ENCODE results near the gene RCSD1. TPM values are rescaled to one million over a fixed set of nuclear protein-coding genes. Genes with fewer than 3 reads are reported as not detected.
A peak's percentile ranks its signal among the peaks of the same experiment; 100 is the strongest.

RCSD1 gene, protein sequence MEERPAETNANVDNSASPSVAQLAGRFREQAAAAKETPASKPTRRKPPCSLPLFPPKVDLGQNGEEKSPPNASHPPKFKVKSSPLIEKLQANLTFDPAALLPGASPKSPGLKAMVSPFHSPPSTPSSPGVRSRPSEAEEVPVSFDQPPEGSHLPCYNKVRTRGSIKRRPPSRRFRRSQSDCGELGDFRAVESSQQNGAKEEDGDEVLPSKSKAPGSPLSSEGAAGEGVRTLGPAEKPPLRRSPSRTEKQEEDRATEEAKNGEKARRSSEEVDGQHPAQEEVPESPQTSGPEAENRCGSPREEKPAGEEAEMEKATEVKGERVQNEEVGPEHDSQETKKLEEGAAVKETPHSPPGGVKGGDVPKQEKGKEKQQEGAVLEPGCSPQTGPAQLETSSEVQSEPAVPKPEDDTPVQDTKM
- 50.6 and 59.2 TPM in 2 replicates for total RNA-seq (2013; cell fraction: nucleolus; rRNA removed)
- 64.2 and 65.7 TPM in 2 replicates for total RNA-seq (2014; rRNA removed)
- total RNA-seq (2014; rRNA removed; fragmentation: Illumina TruSeq; extraction: Trizol): 73.6 and 76.7 TPM in 2 replicates
- 77.4 and 78.3 TPM in 2 replicates for total RNA-seq (2021)
- polyA plus RNA-seq (2011; ENCODE audit: low read depth): 42.5 TPM
- 54.8 and 59.3 TPM in 2 replicates for polyA plus RNA-seq (2011; rRNA removed)
- 37.4 and 40.7 TPM in 2 replicates for polyA plus RNA-seq (2011; cell fraction: cytosol; rRNA removed)
- 21.2 and 25.8 TPM in 2 replicates for polyA plus RNA-seq (2011; cell fraction: nucleus; rRNA removed)
- polyA plus RNA-seq (2012): 62.9 and 72.8 TPM in 2 replicates
- 56.8 and 71.5 TPM in 2 replicates for polyA plus RNA-seq (2014; fragmentation: Illumina TruSeq; extraction: Trizol)
- 10 to 100 TPM; 11.4 to 18.9 TPM for polyA plus RNA-seq (2014; fragmentation: Nextera tagmentation; extraction: Ambion mirVana)
- polyA plus RNA-seq (2014; rRNA removed): 69.6 and 71.7 TPM in 2 replicates
- polyA plus RNA-seq (2016; fragmentation: Nextera tagmentation; extraction: Ambion mirVana): 10 to 100 TPM; 74.6 to 75.7 TPM
- 45.6 and 53.5 TPM in 2 replicates for polyA minus RNA-seq (2011; rRNA and poly(A)+ RNA removed)
- 19.9 and 20.6 TPM in 2 replicates for polyA minus RNA-seq (2011; cell fraction: cytosol; rRNA and poly(A)+ RNA removed)
- 12.7 and 26.7 TPM in 2 replicates for polyA minus RNA-seq (2011; cell fraction: nucleus; rRNA and poly(A)+ RNA removed)
- percentile 89 among the genes with signal in this experiment for Bru-seq, nascent RNA
- BruChase-seq, experiment 1, labeled RNA remaining after a 6-hour chase: percentile 72 among the genes with signal in this experiment
- BruChase-seq, experiment 2, labeled RNA remaining after a 2-hour chase: percentile 70 among the genes with signal in this experiment
- long read RNA-seq, experiment 1, transcript RCSD1-202 (7 exons, 3,135 nt): major isoform, 22 of 31 reads
- long read RNA-seq, experiment 1, partial matches to known transcripts: 5 of 31 reads
- long read RNA-seq, experiment 1, other reads (novel, unspliced or antisense): 4 of 31 reads
- long read RNA-seq, experiment 2, transcript RCSD1-202 (7 exons, 3,135 nt): major isoform, 40 of 76 reads
- long read RNA-seq, experiment 2, partial matches to known transcripts: 13 of 76 reads
- long read RNA-seq, experiment 2, other reads (novel, unspliced or antisense): 20 of 76 reads

DNA sequence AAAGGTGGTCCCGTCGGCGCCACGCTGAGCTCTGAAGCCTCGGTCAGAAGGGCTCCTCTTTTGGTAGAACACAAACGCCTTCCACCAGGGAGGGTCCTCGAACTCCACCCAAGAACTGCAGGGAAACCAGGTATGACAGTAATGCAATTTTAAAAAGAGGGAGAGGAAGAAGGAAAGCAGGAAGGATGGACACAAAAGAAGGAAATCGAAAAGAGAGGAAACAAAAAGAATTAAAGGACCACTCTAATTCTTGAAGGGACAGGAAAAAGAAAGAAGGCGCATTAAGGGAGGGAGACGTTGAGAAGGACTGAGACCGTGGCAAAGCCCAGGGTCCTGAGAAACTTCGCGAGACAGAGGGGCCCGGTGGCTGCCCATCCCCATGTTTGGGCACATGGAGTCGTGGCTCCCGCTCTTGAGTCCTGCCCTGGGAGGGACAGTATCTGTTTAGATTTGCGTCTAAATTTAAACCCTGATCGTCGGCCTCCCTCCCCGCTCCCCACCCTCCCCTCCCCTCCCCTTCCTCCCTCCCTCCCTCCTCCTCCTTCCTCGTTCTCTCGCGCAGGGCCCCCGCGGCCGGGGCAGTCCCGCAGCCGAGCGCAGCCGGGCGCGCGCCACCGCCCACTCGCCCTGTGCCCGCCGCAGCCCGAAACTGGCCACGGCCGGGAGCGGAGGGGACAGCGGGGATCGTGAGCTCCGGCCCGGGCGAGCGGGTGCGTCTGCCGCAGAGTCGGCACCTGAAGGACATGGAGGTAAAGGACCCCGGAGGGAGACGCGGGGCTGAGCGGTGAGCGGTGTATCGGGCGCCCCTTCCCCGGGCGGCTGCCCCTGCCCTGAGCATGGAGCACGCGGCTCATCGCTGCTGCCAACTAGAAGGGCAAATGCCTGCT is at the start of gene RCSD1:
RCSD1 (plus strand) TSS at position 552 of the 887 bp plus-strand sequence; CDS start at position 744, 192 bp downstream.
- peak within 1 kb of the TSS; percentile 79 for H3K4me3 ChIP-seq
- H3K9me3 ChIP-seq (replicated peaks; ENCODE audit: control insufficient read depth, insufficient read depth, low read length): peaks cover 3% of the 10 kb centered on the region; the same call in 1 of the 3 replicates
- BruUV-seq (replicated peaks): TSS peak; percentile 84
- peak within 1 kb of the TSS; percentile 99 for H3K4me2 ChIP-seq (ENCODE audit: control insufficient read depth, insufficient read depth)
- POLR2A ChIA-PET: interaction anchor here (0.6 to 8.1 kb wide), 11 partner anchors 12 to 301 kb away, joined by 3 to 84 read pairs (median 10); no protein-coding TSS in a partner anchor
- RAD21 ChIA-PET (ENCODE audit: unreplicated experiment): interaction anchor here (0.6 to 13.0 kb wide), 12 partner anchors 7 to 714 kb away, joined by 3 to 159 read pairs (median 8); partner anchors contain the start of gene POU2F1
- no peak for DNase-seq (ENCODE audit: low read depth, low spot score)
- CTCF ChIA-PET: interaction anchor here (0.6 to 8.4 kb wide), 7 partner anchors 28 to 199 kb away, joined by 3 to 129 read pairs (median 4); no protein-coding TSS in a partner anchor
- ATAC-seq: peak; percentile 56
- H4K20me1 ChIP-seq (ENCODE audit: control insufficient read depth, insufficient read depth): no peaks in the 10 kb centered on the region
- SMC1A ChIA-PET (ENCODE audit: uncharacterized antibody, unreplicated experiment): interaction anchor here (0.8 to 12.4 kb wide), 12 partner anchors 12 to 83 kb away, joined by 3 to 170 read pairs (median 30); no protein-coding TSS in a partner anchor
- H3K4me1 ChIP-seq (ENCODE audit: control insufficient read depth, insufficient read depth, low read length): peaks cover 31% of the 10 kb centered on the region
- H3K9ac ChIP-seq (ENCODE audit: control insufficient read depth, insufficient read depth, low read length): peak within 1 kb of the TSS; percentile 92
- 2% methylated on average over 47 of the region's 62 CpGs for whole genome bisulfite sequencing (ENCODE audit: insufficient coverage, insufficient replicate concordance, low lambda C conversion rate, missing lambda C conversion rate)
- H3K79me2 ChIP-seq (ENCODE audit: control insufficient read depth, insufficient read depth, low read length): peaks cover 65% of the 10 kb centered on the region
- no peaks in the 10 kb centered on the region for H3K27me3 ChIP-seq (replicated peaks in 1 of 2; ENCODE audit: control insufficient read depth in 2 of 2, insufficient read depth in 2 of 2, low read length in 1 of 2)
- peak within 1 kb of the TSS; percentile 46 for H2AFZ ChIP-seq (ENCODE audit: control insufficient read depth, low read depth, low read length)
- peak within 1 kb of the TSS; percentile 94 for H3K27ac ChIP-seq (ENCODE audit: control insufficient read depth, insufficient read depth)
- intact Hi-C loops (cut with micrococcal nuclease; ENCODE audit: unreplicated experiment): loop anchor here (10.0 kb wide), 1 partner anchor 75 kb away; the partner anchor contains the start of gene CREG1
- H3K36me3 ChIP-seq (ENCODE audit: control insufficient read depth in 2 of 2, insufficient read depth in 2 of 2, low read length in 1 of 2): peaks cover 0 to under 1% of the 10 kb centered on the region in 2 experiments; a peak in 1 of 4 replicates
- in situ Hi-C loops (cut with MboI): no loop called here
- FAIRE-seq: no peak
- TF ChIP-seq, protein P1, sequence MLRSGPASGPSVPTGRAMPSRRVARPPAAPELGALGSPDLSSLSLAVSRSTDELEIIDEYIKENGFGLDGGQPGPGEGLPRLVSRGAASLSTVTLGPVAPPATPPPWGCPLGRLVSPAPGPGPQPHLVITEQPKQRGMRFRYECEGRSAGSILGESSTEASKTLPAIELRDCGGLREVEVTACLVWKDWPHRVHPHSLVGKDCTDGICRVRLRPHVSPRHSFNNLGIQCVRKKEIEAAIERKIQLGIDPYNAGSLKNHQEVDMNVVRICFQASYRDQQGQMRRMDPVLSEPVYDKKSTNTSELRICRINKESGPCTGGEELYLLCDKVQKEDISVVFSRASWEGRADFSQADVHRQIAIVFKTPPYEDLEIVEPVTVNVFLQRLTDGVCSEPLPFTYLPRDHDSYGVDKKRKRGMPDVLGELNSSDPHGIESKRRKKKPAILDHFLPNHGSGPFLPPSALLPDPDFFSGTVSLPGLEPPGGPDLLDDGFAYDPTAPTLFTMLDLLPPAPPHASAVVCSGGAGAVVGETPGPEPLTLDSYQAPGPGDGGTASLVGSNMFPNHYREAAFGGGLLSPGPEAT (IDR thresholded peaks at IDR 0.05; ENCODE audit: low read depth): peak; percentile 27; the same call in 1 of the 2 replicates
- TF ChIP-seq FOS (IDR thresholded peaks at IDR 0.05; ENCODE audit: borderline replicate concordance, extremely low read depth, insufficient read length) (no peak), MTA2 (IDR thresholded peaks at IDR 0.05; ENCODE audit: low read depth) (no peak), CBFB (IDR thresholded peaks at IDR 0.05; ENCODE audit: low read depth) (peak; percentile 45; the same call in 1 of the 2 replicates), ESRRA (IDR thresholded peaks at IDR 0.05; ENCODE audit: low read length) (no peak), TCF12 (IDR thresholded peaks at IDR 0.05; ENCODE audit: low read depth, low read length) (no peak)
- TF ChIP-seq, protein P2, sequence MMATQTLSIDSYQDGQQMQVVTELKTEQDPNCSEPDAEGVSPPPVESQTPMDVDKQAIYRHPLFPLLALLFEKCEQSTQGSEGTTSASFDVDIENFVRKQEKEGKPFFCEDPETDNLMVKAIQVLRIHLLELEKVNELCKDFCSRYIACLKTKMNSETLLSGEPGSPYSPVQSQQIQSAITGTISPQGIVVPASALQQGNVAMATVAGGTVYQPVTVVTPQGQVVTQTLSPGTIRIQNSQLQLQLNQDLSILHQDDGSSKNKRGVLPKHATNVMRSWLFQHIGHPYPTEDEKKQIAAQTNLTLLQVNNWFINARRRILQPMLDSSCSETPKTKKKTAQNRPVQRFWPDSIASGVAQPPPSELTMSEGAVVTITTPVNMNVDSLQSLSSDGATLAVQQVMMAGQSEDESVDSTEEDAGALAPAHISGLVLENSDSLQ (IDR thresholded peaks at IDR 0.05): no peak
- TF ChIP-seq, protein P3, sequence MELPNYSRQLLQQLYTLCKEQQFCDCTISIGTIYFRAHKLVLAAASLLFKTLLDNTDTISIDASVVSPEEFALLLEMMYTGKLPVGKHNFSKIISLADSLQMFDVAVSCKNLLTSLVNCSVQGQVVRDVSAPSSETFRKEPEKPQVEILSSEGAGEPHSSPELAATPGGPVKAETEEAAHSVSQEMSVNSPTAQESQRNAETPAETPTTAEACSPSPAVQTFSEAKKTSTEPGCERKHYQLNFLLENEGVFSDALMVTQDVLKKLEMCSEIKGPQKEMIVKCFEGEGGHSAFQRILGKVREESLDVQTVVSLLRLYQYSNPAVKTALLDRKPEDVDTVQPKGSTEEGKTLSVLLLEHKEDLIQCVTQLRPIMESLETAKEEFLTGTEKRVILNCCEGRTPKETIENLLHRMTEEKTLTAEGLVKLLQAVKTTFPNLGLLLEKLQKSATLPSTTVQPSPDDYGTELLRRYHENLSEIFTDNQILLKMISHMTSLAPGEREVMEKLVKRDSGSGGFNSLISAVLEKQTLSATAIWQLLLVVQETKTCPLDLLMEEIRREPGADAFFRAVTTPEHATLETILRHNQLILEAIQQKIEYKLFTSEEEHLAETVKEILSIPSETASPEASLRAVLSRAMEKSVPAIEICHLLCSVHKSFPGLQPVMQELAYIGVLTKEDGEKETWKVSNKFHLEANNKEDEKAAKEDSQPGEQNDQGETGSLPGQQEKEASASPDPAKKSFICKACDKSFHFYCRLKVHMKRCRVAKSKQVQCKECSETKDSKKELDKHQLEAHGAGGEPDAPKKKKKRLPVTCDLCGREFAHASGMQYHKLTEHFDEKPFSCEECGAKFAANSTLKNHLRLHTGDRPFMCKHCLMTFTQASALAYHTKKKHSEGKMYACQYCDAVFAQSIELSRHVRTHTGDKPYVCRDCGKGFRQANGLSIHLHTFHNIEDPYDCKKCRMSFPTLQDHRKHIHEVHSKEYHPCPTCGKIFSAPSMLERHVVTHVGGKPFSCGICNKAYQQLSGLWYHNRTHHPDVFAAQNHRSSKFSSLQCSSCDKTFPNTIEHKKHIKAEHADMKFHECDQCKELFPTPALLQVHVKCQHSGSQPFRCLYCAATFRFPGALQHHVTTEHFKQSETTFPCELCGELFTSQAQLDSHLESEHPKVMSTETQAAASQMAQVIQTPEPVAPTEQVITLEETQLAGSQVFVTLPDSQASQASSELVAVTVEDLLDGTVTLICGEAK (IDR thresholded peaks at IDR 0.05; ENCODE audit: borderline replicate concordance): no peak; the same call in 1 of the 2 replicates

All from GM12878 (cell line).